Transverse colon (tissue), 4 donors: Measurements from ENCODE around the gene NRSN2.
A peak's percentile ranks its signal among the peaks of the same experiment; 100 is the strongest.

Source experiments
- POLR2A ChIP-seq: fragments of 450-650 bp; IDR thresholded peaks from one replicate; pipeline ENCODE4 v1.6.1; 2016; ENCODE audit warnings: antibody characterized with exemption, mild to moderate bottlenecking, moderate library complexity
- POLR2AphosphoS5 ChIP-seq, 3 donors: sonication (generic); formaldehyde crosslinking; IDR thresholded peaks; one replicate each; pipeline ENCODE4 v1.6.1; 2016; ENCODE audit warnings: antibody characterized with exemption in 3 of 3
- TF ChIP-seq, protein P1 (sequence below), 5 experiments: fragments of 200-600 bp in 3 of 5; fragments of 450-650 bp in 2 of 5; sonication (generic) in 3 of 5; IDR thresholded peaks; 1 replicate in 2 of 5; 2 replicates in 3 of 5; pipeline ENCODE4 v1.5.1; 2016 to 2017; ENCODE audit warnings: antibody characterized with exemption in 5 of 5, inconsistent platforms in 3 of 5, mild to moderate bottlenecking in 2 of 5, moderate library complexity in 1 of 5

DNA sequence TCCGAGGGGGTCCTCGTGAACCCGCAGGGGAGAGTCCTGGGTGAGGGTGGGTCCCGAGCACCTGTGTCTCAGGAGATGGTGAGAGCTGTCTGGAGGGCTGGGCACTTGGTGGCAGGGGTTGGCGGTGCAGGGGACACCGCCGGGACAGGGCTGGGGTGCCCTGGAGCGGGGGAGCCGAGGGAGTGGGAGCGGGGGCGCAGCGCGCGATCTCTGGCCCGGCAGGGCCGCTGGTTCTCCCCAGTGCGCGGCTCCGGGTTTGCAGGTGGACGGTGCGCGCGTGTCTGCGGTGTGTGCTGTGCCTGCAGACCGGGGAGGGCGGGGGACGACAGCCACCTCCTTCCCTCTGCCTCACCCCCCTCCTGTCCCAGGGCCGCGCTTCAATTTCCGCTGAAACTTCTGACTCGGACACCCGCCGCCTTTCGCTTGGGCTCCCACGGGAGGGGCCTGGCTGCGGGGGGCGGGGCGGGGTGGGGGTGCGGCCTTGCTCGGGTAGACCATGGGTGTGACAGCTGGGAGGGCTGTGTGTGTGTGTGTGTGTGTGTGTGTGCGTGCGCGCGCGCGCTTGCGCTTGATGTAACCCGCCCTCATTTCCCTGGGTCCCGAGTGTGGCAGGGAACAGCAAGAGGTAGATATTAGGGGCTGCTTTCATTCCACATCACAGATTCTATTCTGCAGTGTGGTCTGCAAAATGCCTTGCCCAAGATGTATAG lies 34.8 kb downstream of the NRSN2 start:
- TF ChIP-seq, protein P1, sequence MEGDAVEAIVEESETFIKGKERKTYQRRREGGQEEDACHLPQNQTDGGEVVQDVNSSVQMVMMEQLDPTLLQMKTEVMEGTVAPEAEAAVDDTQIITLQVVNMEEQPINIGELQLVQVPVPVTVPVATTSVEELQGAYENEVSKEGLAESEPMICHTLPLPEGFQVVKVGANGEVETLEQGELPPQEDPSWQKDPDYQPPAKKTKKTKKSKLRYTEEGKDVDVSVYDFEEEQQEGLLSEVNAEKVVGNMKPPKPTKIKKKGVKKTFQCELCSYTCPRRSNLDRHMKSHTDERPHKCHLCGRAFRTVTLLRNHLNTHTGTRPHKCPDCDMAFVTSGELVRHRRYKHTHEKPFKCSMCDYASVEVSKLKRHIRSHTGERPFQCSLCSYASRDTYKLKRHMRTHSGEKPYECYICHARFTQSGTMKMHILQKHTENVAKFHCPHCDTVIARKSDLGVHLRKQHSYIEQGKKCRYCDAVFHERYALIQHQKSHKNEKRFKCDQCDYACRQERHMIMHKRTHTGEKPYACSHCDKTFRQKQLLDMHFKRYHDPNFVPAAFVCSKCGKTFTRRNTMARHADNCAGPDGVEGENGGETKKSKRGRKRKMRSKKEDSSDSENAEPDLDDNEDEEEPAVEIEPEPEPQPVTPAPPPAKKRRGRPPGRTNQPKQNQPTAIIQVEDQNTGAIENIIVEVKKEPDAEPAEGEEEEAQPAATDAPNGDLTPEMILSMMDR (IDR thresholded peaks at IDR 0.05): peak in 1 of 5 experiments; percentile 33
- peak; percentile 60 for TF ChIP-seq POLR2A
- TF ChIP-seq POLR2AphosphoS5 (IDR thresholded peaks at IDR 0.05): peak; percentile 33 to 56 (median 55)
